GM19193 (cell line): ENCODE data around the gene NDUFV3.

Experiments
- POLR2A ChIP-seq: IDR thresholded peaks from 4 replicates; pipeline ENCODE4 v1.6.1; 2011; ENCODE audit not compliant: insufficient read depth, insufficient read length; ENCODE audit errors: extremely low read depth

NDUFV3 gene

DNA sequence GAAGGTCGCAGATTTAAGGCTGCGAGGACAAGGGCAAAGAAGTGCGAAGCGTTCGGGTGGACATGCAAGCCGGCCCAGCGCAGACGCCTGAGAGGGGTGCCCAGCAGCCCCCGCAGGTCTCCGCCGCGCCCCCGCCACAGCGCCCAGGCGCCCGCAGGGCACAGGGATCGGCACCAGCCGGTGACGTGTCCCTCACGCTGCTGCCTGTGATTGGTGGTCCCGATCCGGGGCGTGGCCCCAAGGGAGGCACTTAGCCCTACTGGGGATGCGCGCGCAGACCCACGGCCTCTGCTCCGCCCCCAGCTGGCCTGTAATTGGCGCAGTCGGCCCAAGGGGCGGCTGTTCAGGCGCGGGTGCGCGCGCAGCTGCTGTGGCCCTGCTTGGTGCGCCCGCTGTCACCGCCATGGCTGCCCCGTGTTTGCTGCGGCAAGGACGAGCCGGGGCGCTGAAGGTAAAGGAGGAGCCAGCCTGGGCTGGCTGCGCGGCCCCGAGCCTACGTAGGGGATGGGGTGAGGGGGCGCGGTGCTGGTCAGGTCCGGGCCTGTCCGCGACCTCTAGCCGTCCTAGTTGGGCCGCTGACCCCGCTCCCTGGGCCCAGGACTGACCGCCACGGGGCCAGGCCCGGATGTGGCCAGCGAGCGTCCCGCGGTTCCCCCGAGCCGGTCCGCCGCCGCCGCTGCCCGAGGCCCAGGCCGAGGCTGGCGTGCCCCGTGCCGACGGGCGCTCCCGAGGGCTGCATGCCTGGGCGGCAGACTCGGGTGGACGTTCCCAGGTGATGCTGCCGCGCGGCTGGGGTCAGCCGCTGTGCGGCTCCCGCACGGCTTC lies at the start of gene NDUFV3:
Gene NDUFV3 (plus strand): TSS at position 379 of the 825 bp plus-strand sequence. CDS start 25 bp downstream, at position 404.
- peak; percentile 94 for TF ChIP-seq POLR2A

- no peak for TF ChIP-seq POLR2A
Observed at GRCh38 chr21:42844411-42845113, 48.5 kb upstream of the NDUFV3 start.

DNA sequence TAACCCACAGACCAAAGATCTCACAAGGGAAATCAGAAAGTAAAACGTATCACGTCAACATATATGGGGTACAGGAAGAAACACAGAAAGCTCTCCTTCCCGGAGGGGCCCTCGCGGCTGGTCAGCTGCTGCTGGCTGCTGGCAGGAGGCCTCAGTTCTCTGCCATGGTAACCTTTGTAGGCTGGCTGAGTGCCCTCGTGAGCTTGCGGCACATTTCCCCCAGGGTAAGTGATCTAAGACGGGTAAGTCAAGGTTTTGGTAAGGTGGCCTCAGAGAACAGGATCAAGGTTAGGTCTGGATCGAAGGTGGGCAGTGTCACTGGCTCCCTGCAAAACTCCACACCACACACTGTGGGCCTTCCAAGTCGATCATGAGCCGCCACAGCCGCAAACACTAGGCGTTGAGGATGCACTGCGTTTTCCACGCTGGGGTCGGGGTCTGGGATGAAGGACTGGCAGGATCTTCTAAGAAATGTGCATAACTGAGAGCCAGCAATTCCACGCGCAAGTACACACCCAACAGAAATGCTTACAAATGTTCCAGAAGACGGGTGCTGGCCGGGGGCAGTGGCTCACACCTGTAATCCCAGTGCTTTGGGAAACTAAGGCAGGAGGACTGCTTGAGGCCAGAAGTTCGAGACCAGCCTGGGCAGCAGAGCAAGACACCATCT lies 47.7 kb upstream of the NDUFV3 start:
- no peak for TF ChIP-seq POLR2A

- no peak for TF ChIP-seq POLR2A
Observed at GRCh38 chr21:42846221-42846620, 46.9 kb upstream of the NDUFV3 start.

DNA sequence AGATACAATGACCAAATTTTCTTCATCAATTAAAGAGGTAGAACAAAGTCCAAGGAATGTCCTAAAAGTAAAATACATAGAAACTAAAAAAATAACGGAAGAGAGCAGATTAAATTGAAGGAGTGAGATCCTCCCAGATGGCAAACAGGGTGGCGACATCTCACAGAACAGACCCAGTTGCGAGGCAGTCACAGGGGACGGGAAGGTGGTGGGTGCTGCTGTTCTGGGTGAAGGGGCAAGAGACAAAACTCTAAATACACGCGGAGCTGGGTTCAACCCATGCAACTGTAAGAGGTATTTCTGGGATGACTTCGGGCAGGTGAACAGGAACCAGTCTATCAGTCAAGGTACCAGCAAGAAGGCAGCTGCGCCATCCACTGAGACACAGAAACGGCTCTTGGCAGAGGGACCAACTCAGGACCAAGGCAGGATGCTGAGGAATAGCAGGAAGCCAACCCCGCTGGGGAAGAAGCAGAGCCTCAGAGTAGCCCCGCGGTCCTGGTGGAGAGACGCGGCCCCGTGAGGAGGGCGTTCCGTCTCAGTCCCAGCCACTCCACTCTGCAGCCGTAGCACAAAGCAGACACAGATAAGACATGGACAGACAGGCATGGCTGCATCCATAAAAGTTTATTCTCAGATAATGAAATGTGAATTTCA lies 45.9 kb upstream of the NDUFV3 start:
- TF ChIP-seq POLR2A = no peak

DNA sequence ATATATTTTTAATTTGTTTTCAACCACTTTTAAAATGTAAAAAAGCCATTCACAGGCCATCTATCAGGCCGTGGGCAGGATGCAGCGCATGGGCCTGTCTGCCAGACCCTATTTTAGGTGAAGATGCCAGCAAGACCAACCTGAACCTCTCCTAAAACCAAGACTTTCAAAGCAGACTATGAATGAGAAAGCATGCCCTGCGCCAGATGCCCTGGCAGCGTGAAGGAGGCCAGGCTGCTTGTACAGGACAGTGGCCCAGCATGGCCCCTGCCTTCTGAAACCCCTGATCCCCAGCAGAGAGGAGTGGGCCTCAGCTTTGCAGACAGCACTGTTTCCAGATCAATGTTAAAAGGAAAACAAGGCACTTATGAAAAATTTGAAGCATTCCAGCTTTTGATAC lies 45.4 kb upstream of the NDUFV3 start:
- no peak for TF ChIP-seq POLR2A

GRCh38 chr21:42848932-42849758 lies 44.0 kb upstream of the NDUFV3 start:
- no peak for TF ChIP-seq POLR2A

- TF ChIP-seq POLR2A = no peak
Observed at GRCh38 chr21:42849759-42850412, 43.2 kb upstream of the NDUFV3 start.

DNA sequence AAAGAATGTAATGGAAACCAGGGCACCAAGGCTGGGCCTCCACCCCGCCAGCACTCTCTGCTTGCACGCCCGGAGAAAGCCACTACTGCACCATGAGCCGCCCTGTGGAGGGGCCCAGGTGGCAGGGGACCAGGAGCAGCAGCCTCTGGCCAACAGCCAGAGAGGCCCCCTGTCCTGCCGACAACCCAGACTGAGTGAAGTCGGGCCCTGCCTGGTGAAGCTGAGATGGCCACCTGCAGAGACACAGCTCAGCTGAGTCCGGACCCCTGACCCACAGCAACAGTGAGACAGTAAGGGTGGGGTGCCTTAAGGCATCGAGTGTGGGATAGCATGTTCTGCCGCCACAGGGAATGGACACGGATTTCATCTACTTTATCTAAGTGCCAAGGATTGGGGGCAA lies 42.6 kb upstream of the NDUFV3 start:
- no peak for TF ChIP-seq POLR2A

DNA sequence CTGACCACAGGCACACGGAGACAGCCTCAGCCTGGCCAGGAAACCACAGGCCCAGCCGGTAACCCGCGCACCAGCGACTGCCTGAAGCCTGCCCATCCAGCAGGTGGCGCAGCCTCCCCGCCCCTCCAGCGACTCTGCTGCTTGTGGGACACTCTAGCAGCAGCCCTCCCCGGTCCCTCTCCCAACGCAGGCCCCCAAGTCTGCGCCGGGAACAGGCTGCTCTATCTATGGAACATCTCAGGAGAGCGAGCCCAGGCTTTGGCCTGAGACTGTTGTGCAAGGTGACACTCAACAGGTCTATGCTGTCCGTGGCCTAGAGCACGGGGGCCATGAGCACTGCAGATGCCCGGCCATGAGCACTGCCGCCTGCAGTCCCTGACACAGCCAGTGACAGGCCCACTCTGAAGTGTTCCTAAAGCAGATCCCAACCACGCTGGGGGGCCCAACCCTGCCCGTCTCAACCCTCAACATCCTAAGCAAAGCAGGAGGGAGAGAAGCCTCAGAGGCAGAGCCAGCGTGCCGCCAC lies 42.2 kb upstream of the NDUFV3 start:
- no peak for TF ChIP-seq POLR2A

DNA sequence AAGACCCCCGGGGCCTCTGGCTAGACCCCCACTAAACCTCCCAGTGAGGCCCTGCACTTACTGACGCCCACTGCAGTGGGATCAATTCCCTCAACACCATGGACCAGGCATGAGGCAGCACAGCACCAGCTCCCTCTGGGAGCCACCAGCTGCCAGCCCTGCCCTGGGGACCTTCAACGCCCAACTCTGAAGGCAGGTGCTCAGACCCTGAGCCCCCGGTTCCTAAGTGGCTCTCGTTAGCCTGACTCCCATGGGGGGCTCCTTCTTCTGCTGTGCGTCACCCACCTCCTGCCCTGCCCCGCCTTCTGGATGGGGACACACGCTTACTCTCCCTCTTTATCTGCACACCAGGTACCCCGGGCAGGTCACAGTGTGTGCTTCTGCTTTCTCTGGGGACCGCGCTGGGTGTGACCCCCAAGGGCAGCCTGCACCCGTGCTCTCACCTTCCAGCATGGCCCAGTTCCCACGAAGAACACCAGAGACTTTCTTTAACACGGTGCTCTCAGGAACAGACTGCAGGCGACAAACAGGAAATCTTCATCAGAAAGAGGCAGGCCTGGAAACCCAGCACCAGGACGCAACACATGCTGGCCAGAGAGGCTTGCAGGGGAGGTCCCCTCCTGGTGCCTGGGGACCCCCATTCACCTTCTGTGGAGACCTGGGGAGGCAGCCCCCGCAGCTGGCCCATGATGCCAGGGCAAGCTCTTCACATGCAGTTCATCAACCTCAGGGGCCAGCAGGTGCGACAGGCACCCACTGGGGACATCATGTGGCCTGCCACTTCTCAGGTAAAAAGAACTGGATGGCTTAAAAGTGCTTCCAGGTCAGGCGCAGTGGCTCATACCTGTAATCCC lies 41.1 kb upstream of the NDUFV3 start:
- TF ChIP-seq POLR2A = no peak

DNA sequence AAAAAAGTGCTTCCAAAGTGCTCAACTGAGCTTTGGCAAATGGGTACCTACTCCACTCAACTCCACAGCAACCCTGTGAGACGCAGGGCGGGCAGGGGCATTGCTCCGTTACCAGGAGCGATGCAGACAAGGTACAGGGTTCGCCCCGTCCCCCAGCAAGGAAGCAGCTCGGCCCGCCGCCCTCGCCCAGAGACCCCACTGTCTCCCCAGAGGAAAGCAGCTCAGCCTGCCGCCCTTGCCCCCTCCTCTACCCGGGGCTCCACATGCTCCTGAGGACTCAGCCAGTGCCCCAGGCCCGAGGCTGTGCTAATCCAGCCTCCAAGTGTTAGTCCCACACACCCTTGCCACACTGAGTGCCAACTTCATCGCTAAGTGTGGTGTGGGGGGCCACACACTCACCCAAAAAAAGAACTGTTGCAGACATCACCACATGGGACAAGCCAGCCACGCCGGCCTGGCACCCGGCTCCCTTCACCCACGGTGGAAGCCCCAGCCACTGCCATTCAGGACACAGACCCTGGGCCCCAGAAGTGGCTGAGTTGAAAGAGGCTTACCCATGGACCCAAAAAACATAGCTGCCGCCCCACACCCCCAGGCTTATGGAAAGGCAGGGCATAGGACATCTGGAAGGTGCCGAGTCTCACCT lies 40.1 kb upstream of the NDUFV3 start:
- TF ChIP-seq POLR2A = no peak
